ENCODE measurements around the gene PRICKLE2. TPM values are rescaled to one million over a fixed set of nuclear protein-coding genes. Genes with fewer than 3 reads are reported as not detected.
A peak's percentile ranks its signal among the peaks of the same experiment; 100 is the strongest.

PRICKLE2 gene
- total and polyA plus RNA-seq, 2 experiments from 2014 or later: 1.1 to 12.5 TPM

DNA sequence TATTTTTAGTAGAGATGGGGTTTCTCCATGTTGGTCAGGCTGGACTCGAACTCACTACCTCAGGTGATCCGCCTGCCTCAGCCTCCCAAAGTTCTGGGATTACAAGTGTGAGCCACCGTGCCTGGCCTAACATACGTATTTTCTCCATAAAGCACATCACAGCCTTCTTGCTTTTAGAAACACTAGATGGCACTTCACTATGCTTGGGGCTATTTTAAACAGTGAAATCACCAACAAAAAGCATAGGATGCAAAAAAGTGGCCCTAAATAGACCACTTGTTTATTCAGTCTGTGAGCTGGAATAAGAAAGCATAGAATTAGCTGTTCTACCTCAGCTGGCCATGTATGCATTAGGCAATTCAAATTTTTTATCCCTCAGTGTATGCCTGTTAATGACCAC, 46.0 kb downstream of the PRICKLE2 start:
- H3K4me3 ChIP-seq: no peak overlapping the region
- H4K20me1 ChIP-seq (replicated peaks; ENCODE audit: insufficient read depth): no peaks in the 10 kb centered on the region
- no peaks in the 10 kb centered on the region for H3K4me1 ChIP-seq (ENCODE audit: insufficient read depth)
- H3K4me2 ChIP-seq: no peak overlapping the region
- H3K9me2 ChIP-seq (ENCODE audit: insufficient read depth): no peaks in the 10 kb centered on the region
- no peak overlapping the region for H3K27ac Mint-ChIP-seq
- no peak for ATAC-seq
- no peak for DNase-seq (ENCODE audit: low spot score)
- no peak overlapping the region for H2AFZ ChIP-seq
- no peaks in the 10 kb centered on the region for H3K36me3 ChIP-seq (ENCODE audit: insufficient read depth)
- no peak overlapping the region for H3K4me3 Mint-ChIP-seq
- no peaks in the 10 kb centered on the region for H3F3A ChIP-seq (replicated peaks; ENCODE audit: low read depth)
- H3K4me1 Mint-ChIP-seq: peaks cover 5% of the 10 kb centered on the region; the same call in 1 of the 3 replicates
- H3K27me3 Mint-ChIP-seq (ENCODE audit: insufficient read depth, low read depth, poor library complexity): no peaks in the 10 kb centered on the region
- no peak overlapping the region for H3K27ac ChIP-seq (ENCODE audit: low read depth)
- no peaks in the 10 kb centered on the region for H3K79me2 ChIP-seq (replicated peaks; ENCODE audit: insufficient read depth)
- H3K9me3 Mint-ChIP-seq: no peaks in the 10 kb centered on the region
- TF ChIP-seq NANOG (IDR thresholded peaks at IDR 0.05; ENCODE audit: borderline replicate concordance): no peak
- TF ChIP-seq, protein P1, sequence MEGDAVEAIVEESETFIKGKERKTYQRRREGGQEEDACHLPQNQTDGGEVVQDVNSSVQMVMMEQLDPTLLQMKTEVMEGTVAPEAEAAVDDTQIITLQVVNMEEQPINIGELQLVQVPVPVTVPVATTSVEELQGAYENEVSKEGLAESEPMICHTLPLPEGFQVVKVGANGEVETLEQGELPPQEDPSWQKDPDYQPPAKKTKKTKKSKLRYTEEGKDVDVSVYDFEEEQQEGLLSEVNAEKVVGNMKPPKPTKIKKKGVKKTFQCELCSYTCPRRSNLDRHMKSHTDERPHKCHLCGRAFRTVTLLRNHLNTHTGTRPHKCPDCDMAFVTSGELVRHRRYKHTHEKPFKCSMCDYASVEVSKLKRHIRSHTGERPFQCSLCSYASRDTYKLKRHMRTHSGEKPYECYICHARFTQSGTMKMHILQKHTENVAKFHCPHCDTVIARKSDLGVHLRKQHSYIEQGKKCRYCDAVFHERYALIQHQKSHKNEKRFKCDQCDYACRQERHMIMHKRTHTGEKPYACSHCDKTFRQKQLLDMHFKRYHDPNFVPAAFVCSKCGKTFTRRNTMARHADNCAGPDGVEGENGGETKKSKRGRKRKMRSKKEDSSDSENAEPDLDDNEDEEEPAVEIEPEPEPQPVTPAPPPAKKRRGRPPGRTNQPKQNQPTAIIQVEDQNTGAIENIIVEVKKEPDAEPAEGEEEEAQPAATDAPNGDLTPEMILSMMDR (conservative IDR thresholded peaks at IDR 0.05; ENCODE audit: low read depth in 2 of 2): peak; percentile 23 to 55; a peak in 3 of 4 replicates
- TF ChIP-seq EZH2 (IDR thresholded peaks at IDR 0.05; ENCODE audit: low read depth, unreplicated experiment): no peak
- TF ChIP-seq, protein P2, sequence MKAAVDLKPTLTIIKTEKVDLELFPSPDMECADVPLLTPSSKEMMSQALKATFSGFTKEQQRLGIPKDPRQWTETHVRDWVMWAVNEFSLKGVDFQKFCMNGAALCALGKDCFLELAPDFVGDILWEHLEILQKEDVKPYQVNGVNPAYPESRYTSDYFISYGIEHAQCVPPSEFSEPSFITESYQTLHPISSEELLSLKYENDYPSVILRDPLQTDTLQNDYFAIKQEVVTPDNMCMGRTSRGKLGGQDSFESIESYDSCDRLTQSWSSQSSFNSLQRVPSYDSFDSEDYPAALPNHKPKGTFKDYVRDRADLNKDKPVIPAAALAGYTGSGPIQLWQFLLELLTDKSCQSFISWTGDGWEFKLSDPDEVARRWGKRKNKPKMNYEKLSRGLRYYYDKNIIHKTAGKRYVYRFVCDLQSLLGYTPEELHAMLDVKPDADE (IDR thresholded peaks at IDR 0.05): no peak
- no peaks in the 10 kb centered on the region for H3K27me3 ChIP-seq (ENCODE audit: insufficient read depth)
- H3K36me3 Mint-ChIP-seq (ENCODE audit: low read depth): no peaks in the 10 kb centered on the region

GRCh38 chr3:64178419-64178818, 46.8 kb downstream of the PRICKLE2 start:
- no peak overlapping the region for H3K4me2 ChIP-seq
- ATAC-seq (no peak), DNase-seq (ENCODE audit: low spot score) (no peak)
- H3K27me3 ChIP-seq (ENCODE audit: insufficient read depth): no peaks in the 10 kb centered on the region
- H3K9me2 ChIP-seq (ENCODE audit: insufficient read depth): no peaks in the 10 kb centered on the region
- no peak overlapping the region for H3K4me3 Mint-ChIP-seq
- no peaks in the 10 kb centered on the region for H3K4me1 ChIP-seq (ENCODE audit: insufficient read depth)
- H3K36me3 Mint-ChIP-seq (ENCODE audit: low read depth): no peaks in the 10 kb centered on the region
- no peak overlapping the region for H3K27ac Mint-ChIP-seq
- H3K36me3 ChIP-seq (ENCODE audit: insufficient read depth): no peaks in the 10 kb centered on the region
- no peak overlapping the region for H2AFZ ChIP-seq
- H3K9me3 Mint-ChIP-seq: no peaks in the 10 kb centered on the region
- H4K20me1 ChIP-seq (replicated peaks; ENCODE audit: insufficient read depth): no peaks in the 10 kb centered on the region
- no peaks in the 10 kb centered on the region for H3K27me3 Mint-ChIP-seq (ENCODE audit: insufficient read depth, low read depth, poor library complexity)
- H3K27ac ChIP-seq (ENCODE audit: low read depth): no peak overlapping the region
- H3K4me1 Mint-ChIP-seq: peaks cover 5% of the 10 kb centered on the region; the same call in 1 of the 3 replicates
- H3F3A ChIP-seq (replicated peaks; ENCODE audit: low read depth): no peaks in the 10 kb centered on the region
- no peak overlapping the region for H3K4me3 ChIP-seq
- no peaks in the 10 kb centered on the region for H3K79me2 ChIP-seq (replicated peaks; ENCODE audit: insufficient read depth)
- TF ChIP-seq EZH2 (IDR thresholded peaks at IDR 0.05; ENCODE audit: low read depth, unreplicated experiment) (no peak), JUNB (IDR thresholded peaks at IDR 0.05; ENCODE audit: unreplicated experiment) (no peak), NANOG (IDR thresholded peaks at IDR 0.05; ENCODE audit: borderline replicate concordance) (no peak)
- TF ChIP-seq, protein P3, sequence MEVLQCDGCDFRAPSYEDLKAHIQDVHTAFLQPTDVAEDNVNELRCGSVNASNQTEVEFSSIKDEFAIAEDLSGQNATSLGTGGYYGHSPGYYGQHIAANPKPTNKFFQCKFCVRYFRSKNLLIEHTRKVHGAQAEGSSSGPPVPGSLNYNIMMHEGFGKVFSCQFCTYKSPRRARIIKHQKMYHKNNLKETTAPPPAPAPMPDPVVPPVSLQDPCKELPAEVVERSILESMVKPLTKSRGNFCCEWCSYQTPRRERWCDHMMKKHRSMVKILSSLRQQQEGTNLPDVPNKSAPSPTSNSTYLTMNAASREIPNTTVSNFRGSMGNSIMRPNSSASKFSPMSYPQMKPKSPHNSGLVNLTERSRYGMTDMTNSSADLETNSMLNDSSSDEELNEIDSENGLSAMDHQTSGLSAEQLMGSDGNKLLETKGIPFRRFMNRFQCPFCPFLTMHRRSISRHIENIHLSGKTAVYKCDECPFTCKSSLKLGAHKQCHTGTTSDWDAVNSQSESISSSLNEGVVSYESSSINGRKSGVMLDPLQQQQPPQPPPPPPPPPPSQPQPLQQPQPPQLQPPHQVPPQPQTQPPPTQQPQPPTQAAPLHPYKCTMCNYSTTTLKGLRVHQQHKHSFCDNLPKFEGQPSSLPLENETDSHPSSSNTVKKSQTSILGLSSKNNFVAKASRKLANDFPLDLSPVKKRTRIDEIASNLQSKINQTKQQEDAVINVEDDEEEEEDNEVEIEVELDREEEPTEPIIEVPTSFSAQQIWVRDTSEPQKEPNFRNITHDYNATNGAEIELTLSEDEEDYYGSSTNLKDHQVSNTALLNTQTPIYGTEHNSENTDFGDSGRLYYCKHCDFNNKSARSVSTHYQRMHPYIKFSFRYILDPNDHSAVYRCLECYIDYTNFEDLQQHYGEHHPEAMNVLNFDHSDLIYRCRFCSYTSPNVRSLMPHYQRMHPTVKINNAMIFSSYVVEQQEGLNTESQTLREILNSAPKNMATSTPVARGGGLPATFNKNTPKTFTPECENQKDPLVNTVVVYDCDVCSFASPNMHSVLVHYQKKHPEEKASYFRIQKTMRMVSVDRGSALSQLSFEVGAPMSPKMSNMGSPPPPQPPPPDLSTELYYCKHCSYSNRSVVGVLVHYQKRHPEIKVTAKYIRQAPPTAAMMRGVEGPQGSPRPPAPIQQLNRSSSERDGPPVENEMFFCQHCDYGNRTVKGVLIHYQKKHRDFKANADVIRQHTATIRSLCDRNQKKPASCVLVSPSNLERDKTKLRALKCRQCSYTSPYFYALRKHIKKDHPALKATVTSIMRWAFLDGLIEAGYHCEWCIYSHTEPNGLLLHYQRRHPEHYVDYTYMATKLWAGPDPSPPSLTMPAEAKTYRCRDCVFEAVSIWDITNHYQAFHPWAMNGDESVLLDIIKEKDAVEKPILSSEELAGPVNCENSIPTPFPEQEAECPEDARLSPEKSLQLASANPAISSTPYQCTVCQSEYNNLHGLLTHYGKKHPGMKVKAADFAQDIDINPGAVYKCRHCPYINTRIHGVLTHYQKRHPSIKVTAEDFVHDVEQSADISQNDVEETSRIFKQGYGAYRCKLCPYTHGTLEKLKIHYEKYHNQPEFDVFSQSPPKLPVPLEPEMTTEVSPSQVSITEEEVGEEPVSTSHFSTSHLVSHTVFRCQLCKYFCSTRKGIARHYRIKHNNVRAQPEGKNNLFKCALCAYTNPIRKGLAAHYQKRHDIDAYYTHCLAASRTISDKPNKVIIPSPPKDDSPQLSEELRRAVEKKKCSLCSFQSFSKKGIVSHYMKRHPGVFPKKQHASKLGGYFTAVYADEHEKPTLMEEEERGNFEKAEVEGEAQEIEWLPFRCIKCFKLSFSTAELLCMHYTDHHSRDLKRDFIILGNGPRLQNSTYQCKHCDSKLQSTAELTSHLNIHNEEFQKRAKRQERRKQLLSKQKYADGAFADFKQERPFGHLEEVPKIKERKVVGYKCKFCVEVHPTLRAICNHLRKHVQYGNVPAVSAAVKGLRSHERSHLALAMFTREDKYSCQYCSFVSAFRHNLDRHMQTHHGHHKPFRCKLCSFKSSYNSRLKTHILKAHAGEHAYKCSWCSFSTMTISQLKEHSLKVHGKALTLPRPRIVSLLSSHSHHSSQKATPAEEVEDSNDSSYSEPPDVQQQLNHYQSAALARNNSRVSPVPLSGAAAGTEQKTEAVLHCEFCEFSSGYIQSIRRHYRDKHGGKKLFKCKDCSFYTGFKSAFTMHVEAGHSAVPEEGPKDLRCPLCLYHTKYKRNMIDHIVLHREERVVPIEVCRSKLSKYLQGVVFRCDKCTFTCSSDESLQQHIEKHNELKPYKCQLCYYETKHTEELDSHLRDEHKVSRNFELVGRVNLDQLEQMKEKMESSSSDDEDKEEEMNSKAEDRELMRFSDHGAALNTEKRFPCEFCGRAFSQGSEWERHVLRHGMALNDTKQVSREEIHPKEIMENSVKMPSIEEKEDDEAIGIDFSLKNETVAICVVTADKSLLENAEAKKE (CRISPR knock-in tag; IDR thresholded peaks at IDR 0.05): no peak
- TF ChIP-seq, protein P4, sequence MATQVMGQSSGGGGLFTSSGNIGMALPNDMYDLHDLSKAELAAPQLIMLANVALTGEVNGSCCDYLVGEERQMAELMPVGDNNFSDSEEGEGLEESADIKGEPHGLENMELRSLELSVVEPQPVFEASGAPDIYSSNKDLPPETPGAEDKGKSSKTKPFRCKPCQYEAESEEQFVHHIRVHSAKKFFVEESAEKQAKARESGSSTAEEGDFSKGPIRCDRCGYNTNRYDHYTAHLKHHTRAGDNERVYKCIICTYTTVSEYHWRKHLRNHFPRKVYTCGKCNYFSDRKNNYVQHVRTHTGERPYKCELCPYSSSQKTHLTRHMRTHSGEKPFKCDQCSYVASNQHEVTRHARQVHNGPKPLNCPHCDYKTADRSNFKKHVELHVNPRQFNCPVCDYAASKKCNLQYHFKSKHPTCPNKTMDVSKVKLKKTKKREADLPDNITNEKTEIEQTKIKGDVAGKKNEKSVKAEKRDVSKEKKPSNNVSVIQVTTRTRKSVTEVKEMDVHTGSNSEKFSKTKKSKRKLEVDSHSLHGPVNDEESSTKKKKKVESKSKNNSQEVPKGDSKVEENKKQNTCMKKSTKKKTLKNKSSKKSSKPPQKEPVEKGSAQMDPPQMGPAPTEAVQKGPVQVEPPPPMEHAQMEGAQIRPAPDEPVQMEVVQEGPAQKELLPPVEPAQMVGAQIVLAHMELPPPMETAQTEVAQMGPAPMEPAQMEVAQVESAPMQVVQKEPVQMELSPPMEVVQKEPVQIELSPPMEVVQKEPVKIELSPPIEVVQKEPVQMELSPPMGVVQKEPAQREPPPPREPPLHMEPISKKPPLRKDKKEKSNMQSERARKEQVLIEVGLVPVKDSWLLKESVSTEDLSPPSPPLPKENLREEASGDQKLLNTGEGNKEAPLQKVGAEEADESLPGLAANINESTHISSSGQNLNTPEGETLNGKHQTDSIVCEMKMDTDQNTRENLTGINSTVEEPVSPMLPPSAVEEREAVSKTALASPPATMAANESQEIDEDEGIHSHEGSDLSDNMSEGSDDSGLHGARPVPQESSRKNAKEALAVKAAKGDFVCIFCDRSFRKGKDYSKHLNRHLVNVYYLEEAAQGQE (IDR thresholded peaks at IDR 0.05; ENCODE audit: unreplicated experiment): no peak

Measured in GM23338 (cell line).